ENCODE data around the gene IKZF4. TPM values are rescaled to one million over a fixed set of nuclear protein-coding genes. Genes with fewer than 3 reads are reported as not detected.
"Not testable (repeated sequence)": the region's sequence is repeated elsewhere in the genome, so short reads cannot be mapped to it uniquely, and the experiment has no call there.

The IKZF4 gene
- total RNA-seq, 1 donor from 2014 or later: 8.4 TPM

DNA sequence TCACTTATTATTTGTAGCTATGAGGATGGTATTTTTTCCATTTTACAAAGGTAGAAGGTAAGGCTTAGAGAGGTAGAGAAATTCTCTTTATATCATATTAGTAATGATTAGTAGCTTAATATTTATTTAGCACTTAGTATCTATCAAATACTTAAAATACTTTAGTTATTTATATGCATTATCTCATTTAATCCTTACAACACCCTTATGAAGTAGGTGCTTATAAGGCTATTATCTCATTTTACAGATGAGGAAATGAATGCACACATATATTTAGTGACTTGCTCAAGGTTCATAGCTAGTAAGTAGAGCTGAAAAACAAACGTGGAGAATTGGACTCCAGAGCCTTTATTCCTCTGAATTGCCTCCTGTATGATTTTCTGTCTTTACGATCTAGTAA, 36.0 kb upstream of the IKZF4 start:
- H3K27ac ChIP-seq (replicated peaks): no peak overlapping the region
- H3K27me3 ChIP-seq (ENCODE audit: low read depth): no peaks in the 10 kb centered on the region
- no peak overlapping the region for H3K4me3 ChIP-seq
- TF ChIP-seq, protein P1, sequence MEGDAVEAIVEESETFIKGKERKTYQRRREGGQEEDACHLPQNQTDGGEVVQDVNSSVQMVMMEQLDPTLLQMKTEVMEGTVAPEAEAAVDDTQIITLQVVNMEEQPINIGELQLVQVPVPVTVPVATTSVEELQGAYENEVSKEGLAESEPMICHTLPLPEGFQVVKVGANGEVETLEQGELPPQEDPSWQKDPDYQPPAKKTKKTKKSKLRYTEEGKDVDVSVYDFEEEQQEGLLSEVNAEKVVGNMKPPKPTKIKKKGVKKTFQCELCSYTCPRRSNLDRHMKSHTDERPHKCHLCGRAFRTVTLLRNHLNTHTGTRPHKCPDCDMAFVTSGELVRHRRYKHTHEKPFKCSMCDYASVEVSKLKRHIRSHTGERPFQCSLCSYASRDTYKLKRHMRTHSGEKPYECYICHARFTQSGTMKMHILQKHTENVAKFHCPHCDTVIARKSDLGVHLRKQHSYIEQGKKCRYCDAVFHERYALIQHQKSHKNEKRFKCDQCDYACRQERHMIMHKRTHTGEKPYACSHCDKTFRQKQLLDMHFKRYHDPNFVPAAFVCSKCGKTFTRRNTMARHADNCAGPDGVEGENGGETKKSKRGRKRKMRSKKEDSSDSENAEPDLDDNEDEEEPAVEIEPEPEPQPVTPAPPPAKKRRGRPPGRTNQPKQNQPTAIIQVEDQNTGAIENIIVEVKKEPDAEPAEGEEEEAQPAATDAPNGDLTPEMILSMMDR (IDR thresholded peaks at IDR 0.05; ENCODE audit: borderline replicate concordance): no peak
- intact Hi-C loops (cut with micrococcal nuclease): no loop called here
- DNase-seq: no peak
- H3K9me3 ChIP-seq (replicated peaks): no peaks in the 10 kb centered on the region
- H3K4me1 ChIP-seq: peaks cover 34% of the 10 kb centered on the region
- H3K36me3 ChIP-seq: peaks cover 77% of the 10 kb centered on the region

DNA sequence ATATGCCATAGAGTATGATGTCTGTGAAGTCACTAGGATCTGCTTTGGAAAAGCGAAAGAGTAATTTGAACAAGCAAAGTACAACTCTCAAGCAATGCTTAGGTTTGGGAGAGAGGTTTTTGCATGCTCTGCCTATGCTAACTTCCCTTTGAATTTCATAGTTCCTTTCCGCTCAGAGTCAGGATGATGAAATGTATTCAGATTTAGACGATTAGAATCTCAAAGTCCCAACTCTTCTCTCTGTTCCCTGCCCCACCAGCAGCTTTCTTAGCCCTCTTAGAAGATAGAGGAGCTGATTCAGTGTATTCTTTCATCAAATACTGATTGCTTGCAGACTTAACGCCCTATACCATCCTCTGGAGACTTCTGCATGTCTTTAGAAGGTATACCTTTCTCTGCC, 35.5 kb upstream of the IKZF4 start:
- TF ChIP-seq, protein P1 (IDR thresholded peaks at IDR 0.05; ENCODE audit: borderline replicate concordance): no peak
- intact Hi-C loops (cut with micrococcal nuclease): no loop called here

DNA sequence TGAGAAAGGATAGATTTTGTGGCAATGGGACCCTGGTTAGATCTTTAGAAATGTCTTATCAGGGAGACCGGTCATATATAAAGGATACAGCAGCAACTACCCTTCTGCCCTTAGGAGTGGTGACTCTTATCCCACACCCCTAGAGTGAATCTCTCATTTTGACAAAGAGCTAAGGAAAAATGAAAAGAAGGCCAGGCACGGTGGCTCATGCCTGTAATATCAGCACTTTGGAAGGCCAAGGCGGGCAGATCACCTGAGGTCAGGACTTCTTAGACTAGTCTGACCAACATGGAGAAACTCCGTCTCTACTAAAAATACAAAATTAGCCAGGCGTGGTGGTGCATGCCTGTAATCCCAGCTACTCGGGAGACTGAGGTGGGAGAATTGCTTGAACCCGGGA, 34.9 kb upstream of the IKZF4 start:
- H3K27me3 ChIP-seq (ENCODE audit: low read depth); H3K9me3 ChIP-seq (replicated peaks); DNase-seq; H3K27ac ChIP-seq (replicated peaks); intact Hi-C loops (cut with micrococcal nuclease); H3K4me3 ChIP-seq: not testable (repeated sequence)
- peaks cover 34% of the 10 kb centered on the region for H3K4me1 ChIP-seq
- H3K36me3 ChIP-seq: peaks cover 81% of the 10 kb centered on the region

More for the DNA sequence above, 35.5 kb upstream of the IKZF4 start:
- peaks cover 34% of the 10 kb centered on the region for H3K4me1 ChIP-seq
- H3K27me3 ChIP-seq (ENCODE audit: low read depth): no peaks in the 10 kb centered on the region
- no peak overlapping the region for H3K4me3 ChIP-seq
- DNase-seq: no peak
- H3K9me3 ChIP-seq (replicated peaks): no peaks in the 10 kb centered on the region
- no peak overlapping the region for H3K27ac ChIP-seq (replicated peaks)
- H3K36me3 ChIP-seq: peaks cover 81% of the 10 kb centered on the region

DNA sequence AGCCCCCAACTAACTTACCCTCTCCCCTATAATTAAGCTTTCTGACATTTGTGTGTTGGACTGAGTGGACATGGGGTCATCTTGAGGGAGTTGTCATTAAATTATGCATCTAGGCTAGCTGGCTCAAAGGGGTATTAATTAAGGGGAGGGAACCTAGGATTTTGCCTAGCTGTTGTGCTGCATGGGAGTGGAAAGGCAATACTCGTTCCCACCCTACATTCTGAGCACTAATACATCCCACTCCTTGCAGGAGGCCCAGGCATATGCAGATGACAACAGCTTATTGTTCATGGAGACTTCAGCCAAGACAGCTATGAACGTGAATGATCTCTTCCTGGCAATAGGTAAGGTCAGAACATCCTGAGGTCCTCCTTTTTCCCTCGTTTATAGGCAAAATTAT, 29.7 kb upstream of the IKZF4 start:
- H3K36me3 ChIP-seq: peaks cover 91% of the 10 kb centered on the region

DNA sequence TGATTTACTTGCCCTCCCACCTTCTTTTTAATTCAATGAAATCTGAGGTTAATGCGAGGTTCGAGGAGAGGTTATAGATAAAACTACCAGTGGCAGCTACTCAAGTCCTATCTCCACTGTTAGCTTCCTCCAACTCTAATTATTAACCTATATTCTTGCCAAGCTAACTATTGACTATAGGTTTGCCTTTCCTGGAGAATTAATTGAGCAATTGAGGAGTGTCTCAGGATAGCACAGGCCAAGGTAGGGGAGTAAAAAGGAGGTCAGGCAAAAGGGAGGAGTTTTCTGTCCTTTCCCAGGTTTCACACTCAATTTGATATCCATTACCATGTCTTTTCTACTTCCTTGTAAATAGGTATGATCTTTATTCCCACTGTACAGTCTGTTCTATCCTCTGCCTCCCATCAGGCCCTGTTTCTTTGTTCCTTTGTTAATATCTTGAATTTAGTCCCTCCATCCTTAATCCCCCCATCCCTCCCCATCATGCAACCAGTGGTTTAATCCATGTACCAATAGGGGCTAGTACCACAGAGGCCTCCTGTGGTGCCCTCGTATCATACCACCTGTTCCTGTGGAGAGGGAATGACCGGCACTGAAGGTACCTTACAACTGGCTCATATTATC, 27.5 kb upstream of the IKZF4 start:
- intact Hi-C loops (cut with micrococcal nuclease): no loop called here

More for the DNA sequence above, 29.7 kb upstream of the IKZF4 start:
- DNase-seq: no peak
- H3K27me3 ChIP-seq (ENCODE audit: low read depth): no peaks in the 10 kb centered on the region
- H3K4me1 ChIP-seq: no peaks in the 10 kb centered on the region
- TF ChIP-seq, protein P1 (IDR thresholded peaks at IDR 0.05; ENCODE audit: borderline replicate concordance): no peak
- H3K27ac ChIP-seq (replicated peaks): no peak overlapping the region
- no peak overlapping the region for H3K4me3 ChIP-seq
- intact Hi-C loops (cut with micrococcal nuclease): no loop called here
- no peaks in the 10 kb centered on the region for H3K9me3 ChIP-seq (replicated peaks)

DNA sequence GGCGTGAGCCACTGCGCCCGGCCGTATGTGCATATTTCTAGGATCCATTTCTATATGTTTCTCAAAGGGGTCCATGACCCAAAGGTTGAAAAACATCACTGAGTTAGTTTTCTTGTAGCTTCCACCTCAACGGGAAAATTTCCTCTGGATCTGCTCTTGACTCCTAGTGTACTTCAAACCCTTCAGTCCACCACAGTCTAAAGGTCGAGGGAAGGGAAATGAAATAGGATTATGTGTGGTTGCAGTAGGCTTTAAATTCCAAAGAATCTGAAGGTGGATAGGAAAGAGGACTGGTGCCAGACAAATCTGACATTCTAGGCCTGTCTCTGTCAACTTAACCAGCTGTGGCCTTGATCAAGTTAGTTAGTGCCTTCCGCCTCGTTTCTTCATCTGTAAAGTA, 25.5 kb upstream of the IKZF4 start:
- peaks cover 57% of the 10 kb centered on the region for H3K36me3 ChIP-seq
- no peaks in the 10 kb centered on the region for H3K27me3 ChIP-seq (ENCODE audit: low read depth)
- no peaks in the 10 kb centered on the region for H3K9me3 ChIP-seq (replicated peaks)
- no peak for DNase-seq
- intact Hi-C loops (cut with micrococcal nuclease): no loop called here
- peaks cover 15% of the 10 kb centered on the region for H3K4me1 ChIP-seq
- no peak overlapping the region for H3K27ac ChIP-seq (replicated peaks)
- TF ChIP-seq, protein P1 (IDR thresholded peaks at IDR 0.05; ENCODE audit: borderline replicate concordance): no peak
- H3K4me3 ChIP-seq: no peak overlapping the region

More for the DNA sequence above, 27.5 kb upstream of the IKZF4 start:
- Histone ChIP-seq H3K36me3 (peaks cover 69% of the 10 kb centered on the region), H3K4me1 (peaks cover 11% of the 10 kb centered on the region), H3K27me3 (ENCODE audit: low read depth) (no peaks in the 10 kb centered on the region), H3K4me3 (no peak overlapping the region), H3K27ac (replicated peaks) (peak overlapping the region; percentile 3), H3K9me3 (replicated peaks) (no peaks in the 10 kb centered on the region)
- DNase-seq: no peak
- TF ChIP-seq, protein P1 (IDR thresholded peaks at IDR 0.05; ENCODE audit: borderline replicate concordance): no peak
